GM19238 (cell line): ENCODE data around the gene FHOD1.

Source experiments
- DNase-seq: peaks from one replicate; pipeline ENCODE4 v3.0.0; 2011; ENCODE audit warnings: low spot score; ENCODE audit not compliant: insufficient read length

Gene FHOD1

DNA sequence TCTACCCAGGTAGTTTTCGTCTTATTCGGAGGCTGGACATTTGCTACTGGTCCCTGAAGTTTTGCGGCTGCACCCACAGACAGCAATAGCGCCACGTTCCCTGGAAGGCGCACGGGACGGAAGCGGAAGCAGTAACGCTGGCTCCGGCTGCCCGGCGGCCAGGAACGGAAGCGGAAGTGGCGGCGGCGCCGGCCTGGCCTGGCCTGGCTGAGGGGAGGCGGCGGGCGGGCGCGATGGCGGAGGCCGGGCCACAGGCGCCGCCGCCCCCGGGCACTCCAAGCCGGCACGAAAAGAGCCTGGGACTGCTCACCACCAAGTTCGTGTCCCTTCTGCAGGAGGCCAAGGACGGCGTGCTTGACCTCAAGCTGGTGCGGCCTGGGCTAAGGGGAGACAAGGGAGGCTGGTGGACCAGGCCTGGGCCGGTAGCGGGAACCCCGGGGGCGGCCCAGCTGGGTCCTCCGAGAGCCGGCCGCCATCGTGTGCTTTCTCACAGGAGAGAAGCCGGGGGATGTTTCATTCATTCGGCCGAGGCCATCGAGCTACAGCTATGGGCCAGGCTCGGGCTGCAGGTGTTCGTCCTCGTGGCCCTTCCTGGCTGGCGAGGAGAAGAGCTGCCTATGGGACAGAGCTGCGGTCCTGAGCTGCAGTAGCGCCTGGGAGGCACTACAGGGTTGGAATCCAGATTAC lies 55.1 kb downstream of the FHOD1 start, which contains the start of gene E2F4:
TSS of gene E2F4 (plus strand) at position 161 of the 687 bp plus-strand sequence. CDS start at position 234, 73 bp downstream.
- peak; percentile 98 for DNase-seq

DNA sequence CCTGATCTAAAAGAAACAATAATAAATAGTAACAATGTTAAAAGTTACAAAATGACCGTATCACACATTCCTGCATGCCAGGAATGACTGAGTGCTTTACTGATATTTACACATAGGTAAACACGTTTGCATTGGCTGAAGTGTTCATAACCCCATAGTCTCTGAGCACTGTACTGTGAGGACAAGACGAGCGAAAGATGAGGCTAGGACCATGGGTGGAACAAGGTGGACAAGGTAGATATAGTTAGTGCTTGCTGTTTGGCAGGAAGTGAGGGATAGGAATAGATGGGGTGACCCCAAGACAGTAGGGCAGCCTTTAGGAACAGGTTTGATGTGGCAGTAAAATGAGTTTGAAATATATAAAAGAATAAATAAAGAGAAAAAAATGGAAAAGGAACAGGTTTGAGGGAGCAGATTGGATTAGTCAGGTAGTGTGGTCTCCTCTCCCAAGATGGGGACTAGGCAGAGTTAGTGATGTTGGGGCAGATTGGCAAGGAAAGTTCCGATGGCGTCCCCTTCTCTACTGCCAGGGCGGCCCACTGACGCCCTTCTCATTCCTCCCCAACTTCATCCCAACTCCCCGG lies 55.8 kb downstream of the FHOD1 start:
- no peak for DNase-seq

DNA sequence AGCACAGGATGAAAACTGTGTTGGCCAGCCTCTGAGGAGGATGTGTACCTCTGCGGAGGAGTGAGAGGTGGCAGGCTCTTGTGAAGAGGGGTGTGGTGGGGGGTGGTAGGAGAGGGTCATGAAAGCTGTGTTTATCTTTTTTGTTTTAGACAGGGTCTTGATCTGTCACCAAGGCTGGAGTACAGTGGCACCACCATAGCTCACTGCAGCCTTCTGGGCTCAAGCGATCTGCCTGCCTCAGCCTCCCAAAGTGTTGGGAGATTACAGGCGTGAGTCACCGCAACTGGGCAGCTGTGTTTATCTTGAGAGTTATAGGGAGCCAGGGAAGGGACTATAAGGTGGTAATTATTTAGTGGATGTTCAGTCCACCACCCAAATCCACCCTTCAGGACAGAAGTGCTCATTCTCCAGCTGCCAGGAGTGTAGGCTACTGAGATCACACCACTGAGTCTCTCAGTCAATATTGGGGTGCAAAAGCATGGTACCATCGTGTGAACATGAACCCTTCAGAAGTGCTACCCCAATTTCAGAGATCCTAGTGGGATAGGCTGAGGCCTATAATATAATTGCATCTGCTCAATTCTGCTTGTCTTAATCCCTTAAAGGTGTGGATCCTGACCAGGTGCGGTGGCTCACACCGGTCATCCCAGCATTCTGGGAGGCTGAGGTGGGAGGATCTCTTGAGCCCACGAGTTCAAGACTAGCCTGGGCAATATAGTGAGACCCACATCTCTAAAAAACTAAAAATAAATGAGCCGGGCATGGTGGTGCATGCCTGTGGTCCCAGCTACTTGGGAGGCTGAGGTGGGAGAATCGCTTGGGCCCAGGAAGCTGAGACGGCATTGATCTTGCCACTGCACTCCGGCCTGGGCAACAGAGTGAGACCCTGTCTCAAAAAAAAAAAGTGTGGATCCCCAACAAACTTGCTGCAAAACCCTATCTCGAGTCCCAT lies 56.6 kb downstream of the FHOD1 start:
- no peak for DNase-seq

DNA sequence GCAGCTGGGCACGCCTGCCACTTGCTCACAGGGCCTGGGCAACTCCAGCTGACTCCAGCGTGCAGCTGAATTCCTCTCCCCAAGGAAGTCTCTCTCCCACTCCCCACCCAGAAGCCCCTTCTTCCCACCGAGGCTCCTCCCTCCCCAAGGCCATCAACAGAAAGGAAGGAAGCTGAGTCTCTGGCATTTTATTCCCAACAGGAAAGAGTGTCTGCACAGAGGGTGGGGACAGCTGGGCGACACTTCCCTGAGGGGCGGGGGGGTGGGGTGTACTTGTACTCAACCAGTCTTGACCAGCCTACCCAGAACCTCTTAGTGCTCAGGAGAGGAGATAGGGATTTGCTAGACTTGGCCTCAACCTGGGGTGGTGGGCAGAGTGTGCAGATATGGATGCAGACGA lies 57.2 kb downstream of the FHOD1 start, which contains the start of gene EXOC3L1:
TSS of gene EXOC3L1 (minus strand) at position 96 of the 400 bp plus-strand sequence. CDS start 460 bp downstream, outside the sequence.
- DNase-seq, result no peak

DNA sequence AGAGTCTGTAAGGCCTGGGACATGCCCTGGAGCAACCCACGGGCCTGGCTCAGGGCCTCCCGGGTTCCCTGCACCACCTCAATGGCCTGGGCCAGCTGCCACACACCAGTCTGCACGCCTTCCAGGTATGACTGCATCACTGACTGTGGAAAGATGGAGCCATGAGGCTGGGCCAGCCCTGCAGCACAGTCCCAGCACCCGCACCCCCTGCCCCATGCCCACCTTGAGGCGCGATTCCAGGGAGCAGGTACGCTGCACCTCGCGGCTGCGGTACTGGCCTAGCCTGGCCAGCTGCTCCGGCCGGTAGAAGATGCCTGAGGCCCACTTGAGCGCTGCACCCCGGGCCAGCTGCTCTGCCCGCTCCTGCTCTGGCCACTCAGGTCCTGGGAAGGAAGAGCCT lies 58.5 kb downstream of the FHOD1 start:
- DNase-seq, result no peak

DNA sequence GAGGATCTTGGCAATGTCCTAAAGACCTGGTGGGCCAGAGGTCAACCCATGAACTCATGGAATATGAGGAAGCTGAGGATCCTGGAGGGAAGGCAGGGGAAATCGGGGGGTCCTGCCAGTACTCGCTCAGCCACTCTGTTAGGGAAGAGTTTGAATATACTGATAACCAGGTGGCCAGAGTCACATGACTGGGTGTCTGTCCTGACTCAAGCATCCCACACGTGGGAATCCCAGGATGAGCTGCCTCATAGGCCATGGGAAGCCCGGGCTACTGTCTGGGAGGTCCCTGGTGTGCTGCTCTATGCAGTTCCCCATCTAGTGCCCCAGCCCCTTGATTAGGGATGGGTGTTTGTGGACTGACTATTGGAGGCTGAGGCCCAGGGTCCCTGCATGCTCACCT lies 59.0 kb downstream of the FHOD1 start:
- no peak for DNase-seq

DNA sequence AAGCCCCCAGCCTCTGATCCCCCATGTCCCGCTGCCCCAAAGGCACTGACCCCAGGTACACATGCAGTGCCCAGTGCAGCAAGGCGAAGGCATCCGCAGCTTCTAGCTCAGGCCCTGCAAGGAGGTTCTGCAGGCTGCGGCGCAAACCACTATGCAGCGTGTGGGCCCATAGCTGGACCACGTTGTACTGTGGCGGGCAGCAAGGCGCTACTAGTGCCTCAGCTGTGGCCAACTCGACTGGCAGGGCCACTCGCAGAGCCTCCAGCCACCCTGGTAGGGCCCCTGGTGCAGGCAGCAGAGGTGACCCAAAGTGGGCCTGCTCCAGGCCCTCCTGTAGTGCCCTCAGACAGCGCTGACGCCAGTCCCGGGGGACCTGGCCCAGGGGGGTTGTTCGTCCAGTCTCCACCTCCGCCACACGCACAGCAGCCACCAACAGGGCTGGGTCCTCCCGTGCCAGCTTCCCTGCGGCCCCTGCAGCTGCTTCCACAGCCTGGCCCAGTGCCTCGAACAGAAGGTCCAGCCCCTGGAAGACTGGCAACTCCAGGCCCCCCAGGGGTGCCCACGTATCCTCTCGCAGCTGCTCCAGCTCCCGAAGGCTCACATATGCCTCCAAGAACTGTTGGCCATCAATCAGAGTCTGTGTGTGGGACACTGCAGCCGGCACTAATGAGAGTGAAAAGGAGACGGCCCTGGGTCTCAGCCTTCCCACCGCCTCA lies 59.9 kb downstream of the FHOD1 start:
- DNase-seq, result no peak

DNA sequence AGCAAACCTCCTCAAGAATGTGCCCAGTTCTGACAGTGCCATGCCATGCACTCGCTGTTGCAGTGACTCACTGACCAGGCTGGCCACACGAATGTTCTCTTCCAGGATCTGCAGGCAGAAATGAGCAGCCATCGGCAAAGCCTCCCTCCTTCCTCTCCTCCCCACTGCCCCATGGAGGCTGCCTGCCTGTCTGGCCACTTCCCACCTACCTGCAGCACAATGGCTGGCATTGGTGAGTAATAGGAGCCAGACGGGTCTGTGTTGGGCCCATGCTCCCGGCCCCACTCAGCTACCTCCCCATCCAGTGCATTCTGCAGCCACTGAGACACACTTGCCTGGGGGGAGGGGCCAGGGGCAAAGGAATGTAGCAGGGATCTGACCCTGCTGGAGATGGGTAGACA lies 60.7 kb downstream of the FHOD1 start:
- no peak for DNase-seq

DNA sequence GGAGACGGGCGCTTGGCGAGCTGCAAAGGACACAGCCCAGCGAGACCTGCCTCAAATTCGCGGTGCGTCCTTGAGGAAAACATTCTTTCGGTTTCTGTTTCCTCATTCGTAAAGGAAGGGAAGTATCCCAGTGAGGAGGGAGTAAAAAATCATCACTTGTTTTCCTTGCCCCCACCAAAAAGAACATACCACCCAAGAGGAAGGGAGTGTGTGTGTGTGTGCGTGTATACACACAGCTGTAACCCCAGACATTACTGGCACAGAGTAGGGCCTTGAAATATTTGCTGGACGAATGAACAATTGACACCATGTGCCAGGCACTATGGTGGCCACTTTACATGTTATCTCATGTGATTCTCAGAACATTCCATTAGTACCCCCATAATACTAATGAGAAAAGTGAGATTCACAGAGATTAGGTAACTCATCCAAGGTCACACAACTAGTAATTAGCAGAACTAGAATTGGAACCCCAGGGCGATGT lies 61.6 kb downstream of the FHOD1 start:
- no peak for DNase-seq

DNA sequence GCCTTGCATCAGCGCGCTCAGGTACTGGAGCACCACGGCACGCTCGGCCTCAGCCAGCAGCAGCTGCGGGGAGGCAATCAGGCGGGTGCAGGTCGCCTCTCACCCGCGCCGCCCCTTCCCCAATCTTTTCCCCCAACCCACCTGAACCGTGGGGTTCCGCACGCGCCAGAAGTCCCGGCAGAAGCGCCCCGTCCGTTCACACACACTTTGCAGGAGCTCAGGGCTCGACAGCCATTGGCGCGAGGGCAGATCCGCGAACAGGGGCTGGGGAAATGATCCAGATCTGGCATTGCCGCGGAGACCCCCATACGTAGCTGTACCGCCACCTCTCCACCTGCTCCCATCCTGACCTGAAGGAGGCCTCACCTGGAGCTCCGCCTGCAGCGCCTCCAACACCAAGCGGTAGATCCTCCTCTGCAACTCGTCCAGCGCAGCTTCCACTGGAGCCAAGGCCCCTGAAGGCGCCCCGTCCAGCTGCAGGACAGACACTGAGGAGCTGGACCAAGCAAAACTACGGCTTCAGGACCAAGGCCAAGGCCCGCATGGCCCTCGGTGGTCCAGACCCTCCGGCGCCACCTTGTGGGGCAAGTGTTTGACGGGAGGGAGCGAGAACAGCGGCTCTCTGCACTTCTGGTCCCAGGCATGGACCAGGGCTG lies 62.2 kb downstream of the FHOD1 start:
- DNase-seq, result peak; percentile 76

DNA sequence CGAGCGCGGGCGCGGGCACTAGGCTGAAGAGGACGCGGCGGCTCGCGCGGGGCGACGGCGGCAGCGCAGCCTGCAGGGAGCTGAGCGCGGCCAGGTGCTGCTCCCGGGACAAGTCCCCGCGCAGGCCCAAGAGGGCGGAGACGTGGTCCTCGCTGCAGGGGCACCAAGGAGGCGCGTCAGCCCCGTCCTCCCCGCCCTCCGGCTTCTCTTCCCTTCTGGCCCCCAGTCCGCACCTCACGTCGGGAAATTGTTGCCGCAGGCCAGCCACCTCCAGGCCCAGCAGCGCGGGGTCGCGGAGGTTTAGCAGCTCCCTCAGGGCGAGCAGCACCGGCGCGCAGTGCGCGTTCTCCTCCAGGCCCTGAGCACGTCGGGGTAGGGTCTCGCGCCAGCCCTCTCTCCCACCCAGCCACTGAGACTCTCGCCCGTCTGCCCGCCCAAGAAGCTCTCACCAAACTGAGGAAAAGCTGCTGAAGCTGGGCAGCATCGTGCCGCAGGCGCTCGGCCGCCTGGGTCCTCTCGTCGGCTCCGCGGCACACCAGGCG lies 62.8 kb downstream of the FHOD1 start:
- no peak for DNase-seq

DNA sequence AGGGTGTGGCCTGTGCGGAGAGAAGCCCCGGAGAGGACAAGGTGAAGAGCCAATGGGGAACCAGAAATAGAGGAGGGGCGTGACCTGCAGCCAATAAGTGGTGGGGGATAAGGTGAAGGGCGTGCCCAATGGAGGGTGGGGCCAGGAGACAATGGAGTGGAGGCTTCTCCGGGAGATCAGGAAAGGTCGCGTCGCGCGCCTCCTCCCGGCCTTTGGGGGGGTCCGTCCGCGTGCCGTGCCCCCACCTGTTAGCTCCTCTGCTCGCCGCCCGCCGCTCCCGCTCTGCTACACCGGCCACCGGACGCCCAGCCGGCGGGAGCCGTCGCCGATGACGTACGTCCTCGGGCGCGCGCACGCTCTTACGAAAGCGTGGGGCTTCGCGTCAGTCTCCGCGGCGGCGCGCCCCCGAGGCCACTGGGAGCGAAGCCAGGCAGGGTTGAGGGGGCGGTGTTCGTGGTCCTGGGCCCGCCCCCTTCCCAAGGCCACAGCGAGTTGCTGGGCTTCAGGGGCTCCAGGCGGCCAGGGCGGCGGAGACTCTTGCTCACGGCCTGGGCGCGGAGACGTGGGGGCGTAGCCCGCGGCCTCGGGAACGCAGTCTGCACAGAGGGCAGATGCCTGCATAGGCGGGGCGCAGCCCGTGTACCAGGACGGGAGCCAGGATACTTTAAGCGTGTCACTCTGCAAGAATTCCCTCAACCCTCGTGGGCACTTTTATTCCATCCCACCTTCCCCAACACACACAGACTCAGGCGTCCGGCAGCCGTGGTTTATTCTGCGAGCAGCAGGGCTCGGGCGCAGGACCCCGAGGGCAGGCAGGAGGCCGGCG lies 63.4 kb downstream of the FHOD1 start, which contains the start of gene MATCAP1:
TSS of gene MATCAP1 (minus strand) at position 337 of the 826 bp plus-strand sequence. CDS start 3,353 bp downstream, outside the sequence.
- peak; percentile 100 for DNase-seq

DNA sequence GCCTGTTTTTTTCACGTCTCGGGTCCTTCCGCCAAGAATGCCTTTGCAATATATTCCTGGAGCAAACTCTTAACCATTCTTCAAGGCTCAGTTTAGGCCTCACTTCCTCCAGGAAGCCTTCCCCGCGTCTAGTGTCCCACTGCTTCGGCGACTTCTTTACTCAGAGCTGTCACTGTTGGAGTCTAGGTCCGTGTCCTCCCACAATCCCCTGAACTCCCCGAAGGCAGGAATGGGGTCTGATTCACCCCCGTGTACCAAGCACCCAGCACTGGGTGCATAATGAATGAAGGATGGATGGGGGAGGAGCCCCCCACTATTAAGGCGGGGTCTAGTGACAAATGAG lies 64.0 kb downstream of the FHOD1 start:
- DNase-seq, result no peak

DNA sequence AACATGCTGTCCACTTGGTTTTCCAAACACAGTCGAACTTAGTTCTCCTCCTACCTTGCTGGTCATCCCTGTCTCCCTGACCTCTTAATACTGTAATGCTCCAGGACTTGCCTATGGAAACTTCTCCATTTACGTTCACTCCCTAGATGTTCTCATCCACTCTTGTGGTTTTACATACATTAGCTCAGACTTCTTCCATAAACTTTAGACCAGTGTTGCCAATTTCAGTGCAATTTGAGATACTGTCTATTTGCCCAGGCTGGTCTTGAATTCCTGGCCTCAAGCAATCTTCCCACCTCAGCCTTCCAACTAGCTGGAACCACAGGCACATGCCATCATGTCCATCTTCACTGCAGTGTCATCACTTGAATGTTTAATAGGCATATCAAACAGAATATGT lies 65.0 kb downstream of the FHOD1 start:
- no peak for DNase-seq

DNA sequence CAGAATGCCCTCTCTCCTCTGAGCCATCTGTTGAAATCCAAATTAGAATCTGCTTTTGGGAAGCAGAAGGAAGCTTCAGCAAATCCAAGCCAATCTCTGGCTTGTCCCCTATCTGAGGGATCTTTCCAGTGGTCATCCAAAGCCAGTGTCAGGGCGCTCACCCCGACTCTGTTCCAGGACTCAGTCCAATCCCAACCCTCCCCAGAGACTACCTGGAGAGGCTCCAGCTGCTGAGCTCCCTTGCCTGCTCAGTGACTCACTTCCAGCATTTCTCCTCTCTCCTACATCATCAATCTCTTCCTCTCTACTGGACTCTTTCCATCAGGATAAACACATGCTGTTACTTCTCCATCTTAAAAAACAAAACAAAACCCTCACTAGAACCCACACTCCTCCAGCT lies 65.9 kb downstream of the FHOD1 start:
- no peak for DNase-seq

DNA sequence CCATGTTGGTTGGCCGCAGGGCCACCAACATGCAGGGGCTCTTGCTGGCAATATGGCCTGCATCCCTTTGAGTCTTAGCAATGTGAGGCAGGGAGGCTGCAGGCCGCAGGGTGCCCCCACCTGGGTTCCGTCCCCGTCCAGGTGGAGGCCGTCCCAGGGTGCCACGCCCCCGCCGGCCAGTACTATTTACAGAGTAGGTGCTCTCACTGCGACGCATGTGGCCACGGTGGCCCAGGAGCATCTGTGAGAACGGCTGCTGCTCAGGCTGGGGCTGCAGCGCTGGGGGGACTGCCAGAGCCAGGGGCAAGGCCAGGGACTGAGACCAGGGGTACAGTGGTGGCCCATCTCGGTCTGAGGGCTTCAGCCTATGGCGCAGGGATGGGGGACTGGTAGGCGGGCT lies 67.1 kb downstream of the FHOD1 start:
- DNase-seq, result no peak

DNA sequence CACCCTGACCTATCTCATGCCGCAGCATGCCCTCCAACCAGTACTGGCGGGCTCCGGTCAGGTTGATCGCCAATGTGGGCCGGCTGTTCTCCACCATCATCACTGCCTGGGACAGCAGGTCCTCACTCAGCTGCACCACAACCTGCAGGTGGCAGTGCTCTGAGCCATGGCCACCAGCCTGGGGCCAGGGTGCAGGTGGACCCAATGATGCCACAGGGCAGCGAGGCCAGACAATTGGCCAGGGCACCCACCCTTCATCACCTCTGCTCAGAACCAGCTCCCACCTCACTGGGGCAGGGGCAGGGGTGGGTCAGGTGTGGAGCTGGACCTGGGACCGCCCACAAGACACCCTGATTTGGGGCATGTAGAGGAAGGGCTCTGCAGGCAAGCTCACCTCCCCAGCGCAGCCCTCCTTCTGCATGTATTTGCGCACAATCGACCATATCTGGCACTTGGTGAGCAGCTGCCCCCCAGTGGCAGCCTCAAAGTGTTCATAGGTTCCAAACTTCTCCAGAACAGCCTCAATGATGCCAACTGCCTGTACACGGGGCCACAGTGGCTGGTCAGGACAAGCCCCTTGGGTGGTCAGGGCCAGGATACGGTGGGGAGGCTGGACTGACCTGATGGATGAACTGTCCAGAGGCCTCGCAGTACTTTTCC lies 67.7 kb downstream of the FHOD1 start:
- no peak for DNase-seq
